Ammon's horn (tissue), 1 donor: Measurements from ENCODE around the gene CPED1.
"Not testable (repeated sequence)": the region's sequence is repeated elsewhere in the genome, so short reads cannot be mapped to it uniquely, and the experiment has no call there.

Experiments used
- DNase-seq: peaks from one replicate; pipeline ENCODE4 v3.0.0-alpha.2; 2016; ENCODE audit warnings: low spot score

The CPED1 gene

GRCh38 chr7:120981888-120982615 lies 6.5 kb upstream of the CPED1 start:
- no peak for DNase-seq

GRCh38 chr7:120983592-120983991 lies 4.9 kb upstream of the CPED1 start:
- DNase-seq: not testable (repeated sequence)

- no peak for DNase-seq
Measured at GRCh38 chr7:120984406-120984805, 4.1 kb upstream of the CPED1 start.

GRCh38 chr7:120985130-120985758 lies 3.3 kb upstream of the CPED1 start:
- no peak for DNase-seq

GRCh38 chr7:120985839-120986238 lies 2.7 kb upstream of the CPED1 start:
- no peak for DNase-seq

GRCh38 chr7:120986650-120987049 lies 1.9 kb upstream of the CPED1 start:
- DNase-seq: no peak

- no peak for DNase-seq
Measured at GRCh38 chr7:120987280-120987679, 1.2 kb upstream of the CPED1 start.

GRCh38 chr7:120987683-120988590 lies 574 bp upstream of the CPED1 start:
- DNase-seq: peak; percentile 88

- no peak for DNase-seq
Measured at GRCh38 chr7:120989257-120990220, 1.0 kb downstream of the CPED1 start.

- DNase-seq: no peak
Measured at GRCh38 chr7:120990468-120991118, 2.1 kb downstream of the CPED1 start.

GRCh38 chr7:120991161-120991560 lies 2.6 kb downstream of the CPED1 start:
- no peak for DNase-seq

- DNase-seq: no peak
Measured at GRCh38 chr7:120991581-120991980, 3.1 kb downstream of the CPED1 start.

GRCh38 chr7:120992272-120992964 lies 3.9 kb downstream of the CPED1 start:
- DNase-seq: no peak

- no peak for DNase-seq
Measured at GRCh38 chr7:120992965-120993494, 4.5 kb downstream of the CPED1 start.

GRCh38 chr7:120993553-120994191 lies 5.2 kb downstream of the CPED1 start:
- DNase-seq: no peak

GRCh38 chr7:120994512-120995410 lies 6.2 kb downstream of the CPED1 start:
- DNase-seq: no peak

GRCh38 chr7:120995654-120996053 lies 7.1 kb downstream of the CPED1 start:
- no peak for DNase-seq

GRCh38 chr7:120996333-120996987 lies 7.9 kb downstream of the CPED1 start:
- DNase-seq: peak; percentile 73
